RPMI7951 (cell line): Measurements from ENCODE around the gene TRIM46. TPM values are rescaled to one million over a fixed set of nuclear protein-coding genes. Genes with fewer than 3 reads are reported as not detected.
A peak's percentile ranks its signal among the peaks of the same experiment; 100 is the strongest.
"Not testable (repeated sequence)": the region's sequence is repeated elsewhere in the genome, so short reads cannot be mapped to it uniquely, and the experiment has no call there.

ENCODE experiments used
- DNase-seq: peaks from one replicate; pipeline ENCODE4 v3.0.0-alpha.2; 2012; ENCODE audit warnings: low read depth
- total RNA-seq: library from RNA; depleted of rRNA; stranded (reverse); fragments of >200 nt; shearing (Covaris generic); gene quantifications from 2 replicates; pipeline ENCODE4 v1.2.3, GENCODE V29; 2014

Gene TRIM46
- total RNA-seq, 1 experiment from 2014 or later, result 2.9 TPM

GRCh38 chr1:155137154-155137949 lies 36.3 kb upstream of the TRIM46 start:
- no peak for DNase-seq

GRCh38 chr1:155139895-155140629 lies 33.6 kb upstream of the TRIM46 start, which contains the start of gene DPM3:
DPM3 (minus strand) TSS chr1:155140531; CDS start chr1:155140240, 291 bp downstream.
- peak; percentile 77 for DNase-seq

- no peak for DNase-seq
These were observed 33.1 kb upstream of the TRIM46 start for GRCh38 chr1:155140630-155140953.

GRCh38 chr1:155141749-155142148 lies 31.9 kb upstream of the TRIM46 start:
- DNase-seq, result no peak

GRCh38 chr1:155145491-155145890 lies 28.2 kb upstream of the TRIM46 start:
- no peak for DNase-seq

GRCh38 chr1:155155996-155156643 lies 17.5 kb upstream of the TRIM46 start:
- DNase-seq, result not testable (repeated sequence)

- no peak for DNase-seq
These were observed 14.7 kb upstream of the TRIM46 start for GRCh38 chr1:155158991-155159390.

GRCh38 chr1:155160128-155160527 lies 13.5 kb upstream of the TRIM46 start:
- DNase-seq, result no peak

- not testable (repeated sequence) for DNase-seq
These were observed 11.0 kb upstream of the TRIM46 start for GRCh38 chr1:155162631-155163030.

- DNase-seq, result not testable (repeated sequence)
These were observed 9.9 kb upstream of the TRIM46 start for GRCh38 chr1:155163785-155164184.

GRCh38 chr1:155164625-155165024 lies 9.0 kb upstream of the TRIM46 start:
- not testable (repeated sequence) for DNase-seq

- no peak for DNase-seq
These were observed 7.6 kb upstream of the TRIM46 start for GRCh38 chr1:155166051-155166470.

GRCh38 chr1:155166471-155167165 lies 7.0 kb upstream of the TRIM46 start:
- DNase-seq, result no peak

GRCh38 chr1:155167166-155168104 lies 6.2 kb upstream of the TRIM46 start:
- peak; percentile 63 for DNase-seq

GRCh38 chr1:155168105-155168445 lies 5.6 kb upstream of the TRIM46 start:
- not testable (repeated sequence) for DNase-seq

GRCh38 chr1:155168456-155169210 lies 5.0 kb upstream of the TRIM46 start:
- no peak for DNase-seq

GRCh38 chr1:155169541-155169940 lies 4.1 kb upstream of the TRIM46 start:
- DNase-seq, result no peak

GRCh38 chr1:155170101-155170785 lies 3.4 kb upstream of the TRIM46 start:
- DNase-seq, result no peak

GRCh38 chr1:155170806-155171205 lies 2.8 kb upstream of the TRIM46 start:
- DNase-seq, result no peak
